Sigmoid colon (tissue), 7 donors: Measurements from ENCODE around the gene MTMR1. TPM values are rescaled to one million over a fixed set of nuclear protein-coding genes. Genes with fewer than 3 reads are reported as not detected.

ENCODE experiments used
- DNase-seq: peaks from one replicate; pipeline ENCODE4 v3.0.0-alpha.2; 2019
- H3K27ac ChIP-seq, 4 donors: fragments of 200-600 bp; sonication (generic); one replicate each; pipeline ENCODE4 v1.5.1; 2016 to 2019; ENCODE audit warnings: mild to moderate bottlenecking in 1 of 4
- H3K27me3 ChIP-seq, 3 donors: fragments of 200-600 bp; sonication (generic); one replicate each; pipeline ENCODE4 v1.5.1; 2019; ENCODE audit warnings: mild to moderate bottlenecking in 1 of 3
- H3K36me3 ChIP-seq, 4 donors: fragments of 200-600 bp; sonication (generic); one replicate each; pipeline ENCODE4 v1.5.1; 2016 to 2019
- H3K4me1 ChIP-seq, 4 donors: fragments of 200-600 bp; sonication (generic); one replicate each; pipeline ENCODE4 v1.5.1; 2017 to 2019
- H3K4me3 ChIP-seq, 4 donors: fragments of 200-600 bp; sonication (generic); one replicate each; pipeline ENCODE4 v1.5.1; 2017 to 2019; ENCODE audit warnings: mild to moderate bottlenecking in 2 of 4, moderate library complexity in 1 of 4
- H3K9me3 ChIP-seq, 4 donors: fragments of 200-600 bp in 3 of 4; sonication (generic) in 3 of 4; one replicate each; pipeline versions ENCODE4 v1.5.1 to v1.6.1; 2013 to 2019
- CTCF ChIP-seq, 4 experiments: fragments of 450-650 bp in 3 of 4; fragments of 200-600 bp in 1 of 4; IDR thresholded peaks; one replicate each; pipeline ENCODE4 v1.5.1; 2016 to 2019; ENCODE audit warnings: antibody characterized with exemption in 4 of 4, mild to moderate bottlenecking in 3 of 4, moderate library complexity in 2 of 4
- EP300 ChIP-seq, 4 donors: sonication (generic); formaldehyde crosslinking; IDR thresholded peaks; one replicate each; pipeline ENCODE4 v1.6.1; 2017; ENCODE audit warnings: antibody characterized with exemption in 4 of 4
- POLR2A ChIP-seq, 2 donors: fragments of 450-650 bp; IDR thresholded peaks; one replicate each; pipeline ENCODE4 v1.6.1; 2016; ENCODE audit warnings: antibody characterized with exemption in 2 of 2, mild to moderate bottlenecking in 2 of 2, moderate library complexity in 2 of 2
- POLR2AphosphoS5 ChIP-seq, 4 donors: sonication (generic); formaldehyde crosslinking; IDR thresholded peaks; one replicate each; pipeline ENCODE4 v1.6.1; 2017; ENCODE audit warnings: antibody characterized with exemption in 4 of 4
- WGBS, 2 donors: extraction: QIAGEN DNeasy Blood & Tissue Kit; methylation state at CpG; one replicate each; pipeline ENCODE4 v1.1.7; 2013; 5-methylcytosine and 5-hydroxymethylcytosine counted together
- intact Hi-C: fragments of 100-400 bp; cut with DNase I; formaldehyde crosslinking; loops from one replicate; pipeline ENCODE4 v1.15.1; 2023
- polyA plus RNA-seq, 3 donors: library from polyadenylated mRNA; stranded (reverse); fragments of 200-250 nt; gene quantifications; one replicate each; pipeline ENCODE4 v1.2.3, GENCODE V29; 2013
- total RNA-seq, 4 donors: library from RNA; depleted of rRNA; stranded (reverse); fragments of >200 nt; gene quantifications; one replicate each; pipeline ENCODE4 v1.1.0, GENCODE V29; 2016
- donor health status: healthy with polysubstance abuse.
- donor health status: Bipolar disorder and iron deficiency.
- donor health status: healthy.

The MTMR1 gene
- total and polyA plus RNA-seq, 7 donors = 6.0 to 27.0 (median 12.0) TPM

GRCh38 chrX:150753357-150753756 is 60.2 kb downstream of the MTMR1 start:
- WGBS, 2 donors = 76 to 84% methylated on average over 4 of the region's 4 CpGs
- TF ChIP-seq POLR2AphosphoS5 (IDR thresholded peaks at IDR 0.05) = no peak
- TF ChIP-seq EP300 (IDR thresholded peaks at IDR 0.05) = no peak
- TF ChIP-seq POLR2A (IDR thresholded peaks at IDR 0.05) = no peak
- TF ChIP-seq CTCF (IDR thresholded peaks at IDR 0.05) = no peak
- no peak for DNase-seq

GRCh38 chrX:150753968-150754367 is 60.8 kb downstream of the MTMR1 start:
- Histone ChIP-seq H3K9me3 (no peaks in the 10 kb centered on the region), H3K4me3 (no peak overlapping the region), H3K4me1 (no peaks in the 10 kb centered on the region), H3K27ac (no peak overlapping the region), H3K36me3 (peaks cover 0 to 34% (median 2%) of the 10 kb centered on the region in 4 donors), H3K27me3 (no peaks in the 10 kb centered on the region)
- DNase-seq = no peak
- intact Hi-C loops = no loop called here
- no peak for TF ChIP-seq CTCF (IDR thresholded peaks at IDR 0.05)
- TF ChIP-seq POLR2AphosphoS5 (IDR thresholded peaks at IDR 0.05) = no peak
- TF ChIP-seq POLR2A (IDR thresholded peaks at IDR 0.05) = no peak
- no peak for TF ChIP-seq EP300 (IDR thresholded peaks at IDR 0.05)
- 98 to 99% methylated on average over 4 of the region's 4 CpGs for WGBS, 2 donors

More at GRCh38 chrX:150753357-150753756, 60.2 kb downstream of the MTMR1 start:
- intact Hi-C loops = no loop called here
- no peaks in the 10 kb centered on the region for H3K9me3 ChIP-seq
- no peak overlapping the region for H3K4me3 ChIP-seq
- H3K4me1 ChIP-seq = no peaks in the 10 kb centered on the region
- H3K27me3 ChIP-seq = no peaks in the 10 kb centered on the region
- H3K27ac ChIP-seq = no peak overlapping the region
- peaks cover 0 to 34% (median 2%) of the 10 kb centered on the region in 4 donors for H3K36me3 ChIP-seq

- TF ChIP-seq CTCF (IDR thresholded peaks at IDR 0.05) = no peak
- no peak for TF ChIP-seq POLR2A (IDR thresholded peaks at IDR 0.05)
- TF ChIP-seq POLR2AphosphoS5 (IDR thresholded peaks at IDR 0.05) = no peak
- no peak for TF ChIP-seq EP300 (IDR thresholded peaks at IDR 0.05)
- peaks cover 0 to 24% (median 0%) of the 10 kb centered on the region in 4 donors for H3K36me3 ChIP-seq
- WGBS, 2 donors = 97 to 98% methylated on average over 5 of the region's 5 CpGs
- no peak for DNase-seq
- no peak overlapping the region for H3K4me3 ChIP-seq
- intact Hi-C loops = no loop called here
- no peaks in the 10 kb centered on the region for H3K4me1 ChIP-seq
- no peaks in the 10 kb centered on the region for H3K9me3 ChIP-seq
- H3K27me3 ChIP-seq = no peaks in the 10 kb centered on the region
- no peak overlapping the region for H3K27ac ChIP-seq
Measured at GRCh38 chrX:150757371-150757770, 64.2 kb downstream of the MTMR1 start.

- no peak for DNase-seq
- no peak for TF ChIP-seq CTCF (IDR thresholded peaks at IDR 0.05)
- TF ChIP-seq POLR2A (IDR thresholded peaks at IDR 0.05) = no peak
- TF ChIP-seq POLR2AphosphoS5 (IDR thresholded peaks at IDR 0.05) = no peak
- TF ChIP-seq EP300 (IDR thresholded peaks at IDR 0.05) = no peak
- intact Hi-C loops = no loop called here
Measured at GRCh38 chrX:150759568-150760416, 66.6 kb downstream of the MTMR1 start.

More at GRCh38 chrX:150759568-150760416, 66.6 kb downstream of the MTMR1 start:
- H3K9me3 ChIP-seq = no peaks in the 10 kb centered on the region
- H3K4me3 ChIP-seq = no peak overlapping the region
- peaks cover 0 to 16% (median 0%) of the 10 kb centered on the region in 4 donors for H3K36me3 ChIP-seq
- WGBS, 2 donors = 89 to 93% methylated on average over 22 of the region's 22 CpGs
- H3K27ac ChIP-seq = no peak overlapping the region
- H3K4me1 ChIP-seq = no peaks in the 10 kb centered on the region
- H3K27me3 ChIP-seq = no peaks in the 10 kb centered on the region
